IMR-90 (cell line): Measurements from ENCODE around the gene PXMP2.

Experiments used
- BHLHE40 ChIP-seq: fragments of 150-350 bp; IDR thresholded peaks from 2 replicates; pipeline ENCODE4 v1.6.1; 2016; ENCODE audit warnings: mild to moderate bottlenecking, low read depth, low read length
- CEBPB ChIP-seq: IDR thresholded peaks from 2 replicates; pipeline ENCODE4 v1.6.1; 2012; ENCODE audit warnings: low read depth, low read length, improper control_type of control experiment
- CHD1 ChIP-seq: IDR thresholded peaks from 2 replicates; pipeline ENCODE4 v1.6.1; 2012; ENCODE audit warnings: low read depth, low read length, improper control_type of control experiment
- CTCF ChIP-seq: conservative IDR thresholded peaks from 2 replicates; pipeline ENCODE4 v1.5.1; 2012; ENCODE audit warnings: mild to moderate bottlenecking, low read depth, low read length, improper control_type of control experiment
- MAFK ChIP-seq: IDR thresholded peaks from 2 replicates; pipeline ENCODE4 v1.6.1; 2012; ENCODE audit warnings: low read depth, low read length, improper control_type of control experiment
- MAZ ChIP-seq: IDR thresholded peaks from 2 replicates; pipeline ENCODE4 v1.6.1; 2012; ENCODE audit warnings: low read depth, mild to moderate bottlenecking, low read length, improper control_type of control experiment, moderate library complexity, borderline replicate concordance
- POLR2A ChIP-seq: IDR thresholded peaks from 2 replicates; pipeline ENCODE4 v1.6.1; 2012; ENCODE audit warnings: mild to moderate bottlenecking, low read depth, low read length
- RAD21 ChIP-seq: IDR thresholded peaks from 2 replicates; pipeline ENCODE4 v1.6.1; 2012; ENCODE audit warnings: low read length, improper control_type of control experiment

GRCh38 chr12:132719954-132720324 is 32.6 kb downstream of the PXMP2 start:
- TF ChIP-seq CTCF (no peak), POLR2A (no peak), CHD1 (no peak), CEBPB (no peak), MAFK (no peak), MAZ (no peak), RAD21 (no peak), BHLHE40 (no peak)
